Measurements from ENCODE around the gene LRRC28. TPM values are rescaled to one million over a fixed set of nuclear protein-coding genes. Genes with fewer than 3 reads are reported as not detected.
A peak's percentile ranks its signal among the peaks of the same experiment; 100 is the strongest.

Gene LRRC28
- total and polyA plus RNA-seq, 7 experiments from 2014 or later: 15.0 to 25.9 (median 19.9) TPM

GRCh38 chr15:99435877-99436541 lies 184.7 kb downstream of the LRRC28 start:
- Histone ChIP-seq H3K9me3 (ENCODE audit: control insufficient read depth in 2 of 3, low read length in 3 of 3) (no peaks in the 10 kb centered on the region), H3K27me3 (ENCODE audit: control insufficient read depth in 2 of 2, insufficient read depth in 2 of 2, low read length in 2 of 2) (no peaks in the 10 kb centered on the region), H3K4me3 (ENCODE audit: low read length) (no peak overlapping the region), H3K4me1 (ENCODE audit: control insufficient read depth in 2 of 2, insufficient read depth in 2 of 2, low read length in 2 of 2) (peaks cover 0 to 58% of the 10 kb centered on the region in 2 donors), H3K36me3 (ENCODE audit: control insufficient read depth in 2 of 3, insufficient read depth in 3 of 3, low read length in 3 of 3) (no peaks in the 10 kb centered on the region), H3K27ac (ENCODE audit: low read depth, low read length) (no peak overlapping the region)
- ChIA-PET POLR2A (interaction anchor here (0.6 to 6.8 kb wide), 3 partner anchors 8 to 43 kb away, joined by 4 to 71 read pairs (median 24); no protein-coding TSS in a partner anchor), CTCF (interaction anchor here (2.0 kb wide), 1 partner anchor 268 kb away, joined by 7 read pairs; no protein-coding TSS in a partner anchor)
- peaks cover 0 to 11% (median 0%) of the 10 kb centered on the region in 5 donors for H3K27me3 Mint-ChIP-seq
- peak overlapping the region in 1 of 10 donors; percentile 69 for H3K4me3 Mint-ChIP-seq
- H3K27ac Mint-ChIP-seq: peak overlapping the region in 5 of 9 donors; percentile 60 to 88 (median 64)
- intact Hi-C loops (cut with micrococcal nuclease): no loop called here
- ATAC-seq (no peak), DNase-seq (no peak)
- H3K36me3 Mint-ChIP-seq: no peaks in the 10 kb centered on the region
- H3K4me1 Mint-ChIP-seq: peaks cover 5 to 89% (median 62%) of the 10 kb centered on the region in 7 donors
- H3K9me3 Mint-ChIP-seq: peaks cover 0 to 2% (median 0%) of the 10 kb centered on the region in 11 donors

GRCh38 chr15:99436542-99437314 lies 185.4 kb downstream of the LRRC28 start:
- Mint-ChIP-seq H3K36me3 (no peaks in the 10 kb centered on the region), H3K4me3 (peak overlapping the region in 2 of 10 donors; percentile 16 to 49), H3K9me3 (peaks cover 0 to 2% (median 0%) of the 10 kb centered on the region in 11 donors), H3K27me3 (peaks cover 0 to 11% (median 0%) of the 10 kb centered on the region in 5 donors), H3K4me1 (peaks cover 6 to 89% (median 69%) of the 10 kb centered on the region in 7 donors), H3K27ac (peak overlapping the region in 8 of 9 donors; percentile 17 to 88 (median 64))
- H3K27me3 ChIP-seq (ENCODE audit: control insufficient read depth in 2 of 2, insufficient read depth in 2 of 2, low read length in 2 of 2): no peaks in the 10 kb centered on the region
- ChIA-PET CTCF (interaction anchor here (0.7 kb wide), 1 partner anchor 49 kb away, joined by 3 read pairs; no protein-coding TSS in a partner anchor), POLR2A (interaction anchor here (0.9 kb wide), 2 partner anchors 11 to 12 kb away, joined by 3 to 4 read pairs; no protein-coding TSS in a partner anchor)
- peaks cover 0 to 60% of the 10 kb centered on the region in 2 donors for H3K4me1 ChIP-seq (ENCODE audit: control insufficient read depth in 2 of 2, insufficient read depth in 2 of 2, low read length in 2 of 2)
- no peak overlapping the region for H3K4me3 ChIP-seq (ENCODE audit: low read length)
- peak; percentile 16 for ATAC-seq
- H3K9me3 ChIP-seq (ENCODE audit: control insufficient read depth in 2 of 3, low read length in 3 of 3): no peaks in the 10 kb centered on the region
- DNase-seq: peak in 1 of 9 donors; percentile 18
- intact Hi-C loops (cut with micrococcal nuclease): no loop called here
- H3K36me3 ChIP-seq (ENCODE audit: control insufficient read depth in 2 of 3, insufficient read depth in 3 of 3, low read length in 3 of 3): no peaks in the 10 kb centered on the region
- no peak overlapping the region for H3K27ac ChIP-seq (ENCODE audit: low read depth, low read length)

GRCh38 chr15:99437315-99438223 lies 186.3 kb downstream of the LRRC28 start:
- ChIA-PET CTCF (interaction anchor here (0.7 kb wide), 2 partner anchors 9 to 48 kb away, joined by 3 read pairs; no protein-coding TSS in a partner anchor), POLR2A (interaction anchor here (0.6 to 0.9 kb wide), 4 partner anchors 12 to 16 kb away, joined by 3 to 4 read pairs (median 3); no protein-coding TSS in a partner anchor)
- Mint-ChIP-seq H3K27ac (peak overlapping the region in 8 of 9 donors; percentile 40 to 91 (median 83)), H3K27me3 (peaks cover 0 to 13% (median 0%) of the 10 kb centered on the region in 5 donors), H3K36me3 (no peaks in the 10 kb centered on the region), H3K4me3 (peak overlapping the region in 5 of 10 donors; percentile 18 to 76 (median 49)), H3K4me1 (peaks cover 4 to 89% (median 70%) of the 10 kb centered on the region in 7 donors), H3K9me3 (peaks cover 0 to 2% (median 0%) of the 10 kb centered on the region in 11 donors)
- intact Hi-C loops (cut with micrococcal nuclease): no loop called here
- Histone ChIP-seq H3K27me3 (ENCODE audit: control insufficient read depth in 2 of 2, insufficient read depth in 2 of 2, low read length in 2 of 2) (no peaks in the 10 kb centered on the region), H3K9me3 (ENCODE audit: control insufficient read depth in 2 of 3, low read length in 3 of 3) (no peaks in the 10 kb centered on the region), H3K36me3 (ENCODE audit: control insufficient read depth in 2 of 3, insufficient read depth in 3 of 3, low read length in 3 of 3) (no peaks in the 10 kb centered on the region), H3K4me3 (ENCODE audit: low read length) (no peak overlapping the region), H3K4me1 (ENCODE audit: control insufficient read depth in 2 of 2, insufficient read depth in 2 of 2, low read length in 2 of 2) (peaks cover 0 to 57% of the 10 kb centered on the region in 2 donors), H3K27ac (ENCODE audit: low read depth, low read length) (peak overlapping the region; percentile 11)
- ATAC-seq (no peak), DNase-seq (peak in 1 of 9 donors; percentile 20)

GRCh38 chr15:99438224-99438585 lies 186.9 kb downstream of the LRRC28 start:
- Histone ChIP-seq H3K4me1 (ENCODE audit: control insufficient read depth in 2 of 2, insufficient read depth in 2 of 2, low read length in 2 of 2) (peaks cover 0 to 57% of the 10 kb centered on the region in 2 donors), H3K4me3 (ENCODE audit: low read length) (no peak overlapping the region), H3K36me3 (ENCODE audit: control insufficient read depth in 2 of 3, insufficient read depth in 3 of 3, low read length in 3 of 3) (no peaks in the 10 kb centered on the region), H3K27ac (ENCODE audit: low read depth, low read length) (peak overlapping the region; percentile 43), H3K9me3 (ENCODE audit: control insufficient read depth in 2 of 3, low read length in 3 of 3) (no peaks in the 10 kb centered on the region), H3K27me3 (ENCODE audit: control insufficient read depth in 2 of 2, insufficient read depth in 2 of 2, low read length in 2 of 2) (no peaks in the 10 kb centered on the region)
- intact Hi-C loops (cut with micrococcal nuclease): no loop called here
- peaks cover 0 to 15% (median 0%) of the 10 kb centered on the region in 5 donors for H3K27me3 Mint-ChIP-seq
- DNase-seq: peak in 1 of 9 donors; percentile 13
- H3K4me3 Mint-ChIP-seq: peak overlapping the region in 8 of 10 donors; percentile 18 to 76 (median 64)
- peaks cover 5 to 89% (median 75%) of the 10 kb centered on the region in 7 donors for H3K4me1 Mint-ChIP-seq
- no peak for ATAC-seq
- CTCF ChIA-PET: interaction anchor here (0.7 kb wide), 1 partner anchor 10 kb away, joined by 3 read pairs; no protein-coding TSS in a partner anchor
- H3K27ac Mint-ChIP-seq: peak overlapping the region in 7 of 9 donors; percentile 58 to 91 (median 86)
- H3K36me3 Mint-ChIP-seq: no peaks in the 10 kb centered on the region
- POLR2A ChIA-PET: interaction anchor here (1.7 kb wide), 1 partner anchor 14 kb away, joined by 7 read pairs; no protein-coding TSS in a partner anchor
- peaks cover 0 to 2% (median 0%) of the 10 kb centered on the region in 11 donors for H3K9me3 Mint-ChIP-seq

- Mint-ChIP-seq H3K27me3 (peaks cover 0 to 15% (median 0%) of the 10 kb centered on the region in 5 donors), H3K4me1 (peaks cover 8 to 89% (median 73%) of the 10 kb centered on the region in 7 donors), H3K36me3 (no peaks in the 10 kb centered on the region), H3K27ac (peak overlapping the region; percentile 5 to 91 (median 86)), H3K4me3 (peak overlapping the region in 8 of 10 donors; percentile 20 to 76 (median 64)), H3K9me3 (peaks cover 0 to 2% (median 0%) of the 10 kb centered on the region in 11 donors)
- ChIA-PET CTCF (interaction anchor here (0.6 to 1.5 kb wide), 3 partner anchors 12 to 338 kb away, joined by 3 to 6 read pairs (median 3); no protein-coding TSS in a partner anchor), POLR2A (interaction anchor here (0.8 to 1.7 kb wide), 5 partner anchors 10 to 127 kb away, joined by 3 to 7 read pairs (median 3); partner anchors contain the start of gene MEF2A)
- Histone ChIP-seq H3K36me3 (ENCODE audit: control insufficient read depth in 2 of 3, insufficient read depth in 3 of 3, low read length in 3 of 3) (no peaks in the 10 kb centered on the region), H3K27me3 (ENCODE audit: control insufficient read depth in 2 of 2, insufficient read depth in 2 of 2, low read length in 2 of 2) (no peaks in the 10 kb centered on the region), H3K4me3 (ENCODE audit: low read length) (no peak overlapping the region), H3K4me1 (ENCODE audit: control insufficient read depth in 2 of 2, insufficient read depth in 2 of 2, low read length in 2 of 2) (peaks cover 0 to 57% of the 10 kb centered on the region in 2 donors), H3K27ac (ENCODE audit: low read depth, low read length) (peak overlapping the region; percentile 43), H3K9me3 (ENCODE audit: control insufficient read depth in 2 of 3, low read length in 3 of 3) (no peaks in the 10 kb centered on the region)
- no peak for ATAC-seq
- DNase-seq: peak in 7 of 9 donors; percentile 26 to 45 (median 32)
- intact Hi-C loops (cut with micrococcal nuclease): no loop called here
Measured at GRCh38 chr15:99438691-99439523, 187.6 kb downstream of the LRRC28 start.
